ENCODE data around the gene ANKS1B.

DNA sequence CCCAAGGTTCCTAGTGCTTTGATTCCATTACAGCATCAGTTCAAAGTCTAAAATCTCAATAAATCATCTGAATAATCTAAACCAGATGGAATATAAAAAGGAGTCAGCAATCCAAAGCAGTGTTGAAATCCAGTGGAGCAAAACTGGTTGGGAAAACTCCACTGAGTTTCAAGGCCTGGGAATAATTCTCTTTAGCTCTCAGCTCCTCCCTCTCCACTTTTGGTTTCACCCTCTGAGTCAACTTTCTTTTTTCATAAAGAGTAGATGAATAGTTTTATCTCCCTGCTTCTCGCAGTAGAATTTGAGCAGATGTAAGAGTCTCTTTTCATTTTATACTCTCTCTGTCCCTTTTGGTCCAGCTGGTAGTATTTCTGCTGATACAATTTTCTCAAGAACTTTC is 1001.1 kb downstream of the ANKS1B start:
- TF ChIP-seq, protein P1, sequence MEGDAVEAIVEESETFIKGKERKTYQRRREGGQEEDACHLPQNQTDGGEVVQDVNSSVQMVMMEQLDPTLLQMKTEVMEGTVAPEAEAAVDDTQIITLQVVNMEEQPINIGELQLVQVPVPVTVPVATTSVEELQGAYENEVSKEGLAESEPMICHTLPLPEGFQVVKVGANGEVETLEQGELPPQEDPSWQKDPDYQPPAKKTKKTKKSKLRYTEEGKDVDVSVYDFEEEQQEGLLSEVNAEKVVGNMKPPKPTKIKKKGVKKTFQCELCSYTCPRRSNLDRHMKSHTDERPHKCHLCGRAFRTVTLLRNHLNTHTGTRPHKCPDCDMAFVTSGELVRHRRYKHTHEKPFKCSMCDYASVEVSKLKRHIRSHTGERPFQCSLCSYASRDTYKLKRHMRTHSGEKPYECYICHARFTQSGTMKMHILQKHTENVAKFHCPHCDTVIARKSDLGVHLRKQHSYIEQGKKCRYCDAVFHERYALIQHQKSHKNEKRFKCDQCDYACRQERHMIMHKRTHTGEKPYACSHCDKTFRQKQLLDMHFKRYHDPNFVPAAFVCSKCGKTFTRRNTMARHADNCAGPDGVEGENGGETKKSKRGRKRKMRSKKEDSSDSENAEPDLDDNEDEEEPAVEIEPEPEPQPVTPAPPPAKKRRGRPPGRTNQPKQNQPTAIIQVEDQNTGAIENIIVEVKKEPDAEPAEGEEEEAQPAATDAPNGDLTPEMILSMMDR (IDR thresholded peaks at IDR 0.05): no peak
- no peak for TF ChIP-seq POLR2A (IDR thresholded peaks at IDR 0.05)
